Endothelial cell of umbilical vein (primary cell): ENCODE results near the gene USB1. TPM values are rescaled to one million over a fixed set of nuclear protein-coding genes. Genes with fewer than 3 reads are reported as not detected.

Experiments
- BruUV-seq: library from RNA; stranded (reverse); fragments of 400-500 nt; replicated peaks from 2 replicates; lab custom pipeline; 2021; lab: Mats Ljungman, UMichigan
- CTCF ChIA-PET: fragments of 300-600, 350-600 bp; sonication (Branson Sonifier 250); formaldehyde crosslinking; loops from one replicate; lab custom pipeline; 2021; ENCODE audit warnings: antibody characterized with exemption, inconsistent platforms; lab: Charles Lee
- POLR2A ChIA-PET: fragments of 300-600, 350-600 bp; sonication (Branson Sonifier 250); formaldehyde crosslinking; loops from one replicate; lab custom pipeline; 2021; ENCODE audit warnings: antibody characterized with exemption, inconsistent platforms; lab: Charles Lee
- DNase-seq: peaks from one replicate; pipeline ENCODE4 v3.0.0-alpha.2; 2011; ENCODE audit warnings: low read depth, low spot score
- FAIRE-seq: peaks from 2 replicates; lab custom pipeline; 2011; peaks lifted over from hg19 to GRCh38; lab: Jason Lieb, UNC
- H2AFZ ChIP-seq: 2 replicates; pipeline ENCODE4 v1.6.0; 2012; ENCODE audit warnings: low read depth, low read length, control low read depth, inconsistent platforms
- H3K27ac ChIP-seq: 2 replicates; pipeline ENCODE4 v1.5.1; 2011; ENCODE audit warnings: low read depth, mild to moderate bottlenecking, control low read depth, low read length, moderate library complexity; ENCODE audit not compliant: insufficient read depth
- H3K27me3 ChIP-seq, 2 experiments: 2 replicates each; pipeline versions ENCODE4 v1.6.0 to v1.6.1; 2011; ENCODE audit warnings: low read length in 2 of 2, mixed read lengths in 1 of 2; ENCODE audit not compliant: control insufficient read depth in 2 of 2, insufficient read depth in 2 of 2
- H3K36me3 ChIP-seq, 2 experiments: 2 replicates in 1 of 2; 3 replicates in 1 of 2; pipeline ENCODE4 v1.5.1; 2011; ENCODE audit warnings: low read length in 2 of 2, mild to moderate bottlenecking in 1 of 2, moderate library complexity in 1 of 2; ENCODE audit not compliant: control insufficient read depth in 2 of 2, insufficient read depth in 2 of 2; ENCODE audit errors: extremely low read depth in 1 of 2
- H3K4me1 ChIP-seq: 3 replicates; pipeline ENCODE4 v1.5.1; 2011; ENCODE audit warnings: mild to moderate bottlenecking, low read length; ENCODE audit not compliant: control insufficient read depth, insufficient read depth; ENCODE audit errors: extremely low read depth
- H3K4me2 ChIP-seq: 2 replicates; pipeline ENCODE4 v1.6.1; 2011; ENCODE audit warnings: low read length, control low read depth, mixed read lengths; ENCODE audit not compliant: insufficient read depth
- H3K4me3 ChIP-seq, 3 experiments: fragments of 200-600 bp in 1 of 3; sonication (generic), shearing (Covaris generic) in 1 of 3; replicated peaks in 1 of 3; 2 replicates each; pipeline ENCODE4 v1.5.1; 2011 to 2016; ENCODE audit warnings: control low read depth in 3 of 3, low read length in 3 of 3, mild to moderate bottlenecking in 2 of 3, inconsistent platforms in 1 of 3, low read depth in 1 of 3, moderate library complexity in 1 of 3; ENCODE audit not compliant: insufficient read depth in 1 of 3
- H3K79me2 ChIP-seq: 2 replicates; pipeline ENCODE4 v1.6.0; 2012; ENCODE audit warnings: low read length, inconsistent platforms; ENCODE audit not compliant: control insufficient read depth, insufficient read depth
- H3K9ac ChIP-seq: replicated peaks from 2 replicates; pipeline ENCODE3; 2011; ENCODE audit warnings: low read length, control low read depth; ENCODE audit not compliant: insufficient read depth; ENCODE audit errors: extremely low read depth
- H3K9me1 ChIP-seq: replicated peaks from 3 replicates; pipeline ENCODE4 v1.6.0; 2011; ENCODE audit warnings: mild to moderate bottlenecking, low read length; ENCODE audit not compliant: control insufficient read depth, insufficient read depth; ENCODE audit errors: extremely low read depth
- H3K9me3 ChIP-seq: replicated peaks from 2 replicates; pipeline ENCODE4 v1.5.1; 2012; ENCODE audit warnings: low read length, inconsistent platforms; ENCODE audit not compliant: control insufficient read depth, insufficient read depth
- H4K20me1 ChIP-seq: replicated peaks from 2 replicates; pipeline ENCODE3; 2011; ENCODE audit warnings: mild to moderate bottlenecking, low read length; ENCODE audit not compliant: control insufficient read depth, insufficient read depth; ENCODE audit errors: extremely low read depth
- EZH2 ChIP-seq: IDR thresholded peaks from 2 replicates; pipeline ENCODE4 v1.6.1; 2012; ENCODE audit warnings: borderline replicate concordance, low read depth, mild to moderate bottlenecking, moderate library complexity, low read length, inconsistent platforms; ENCODE audit not compliant: severe bottlenecking
- FOS ChIP-seq: IDR thresholded peaks from 2 replicates; pipeline ENCODE4 v1.6.1; 2011; ENCODE audit warnings: mild to moderate bottlenecking, low read length, moderate library complexity, borderline replicate concordance; ENCODE audit not compliant: insufficient read depth
- GATA2 ChIP-seq: IDR thresholded peaks from 2 replicates; pipeline ENCODE4 v1.7.0; 2011; ENCODE audit warnings: low read depth, mild to moderate bottlenecking, moderate library complexity, mixed read lengths, low read length; ENCODE audit not compliant: insufficient read length, insufficient read depth
- JUN ChIP-seq: IDR thresholded peaks from 2 replicates; pipeline ENCODE4 v1.6.1; 2011; ENCODE audit warnings: borderline replicate concordance, low read depth; ENCODE audit not compliant: insufficient read length, insufficient read depth
- MYC ChIP-seq: IDR thresholded peaks from one replicate; pipeline ENCODE4 v1.6.1; 2011; ENCODE audit warnings: mild to moderate bottlenecking, low read depth, low read length
- POLR2A ChIP-seq: IDR thresholded peaks from 2 replicates; pipeline ENCODE4 v1.6.1; 2012; ENCODE audit warnings: low read depth, mild to moderate bottlenecking, control low read depth, low read length
- POLR2AphosphoS5 ChIP-seq: IDR thresholded peaks from 2 replicates; pipeline ENCODE4 v1.6.1; 2012; ENCODE audit warnings: low read depth, mild to moderate bottlenecking, control low read depth, low read length, moderate library complexity; ENCODE audit not compliant: insufficient read depth
- dilution Hi-C: fragments of 300-500 bp; cut with MboI; formaldehyde crosslinking; loops from one replicate; pipeline ENCODE4 v1.15.0; 2019; ENCODE audit warnings: low sequenced_read_pairs; ENCODE audit not compliant: extremely low pct_ligation_motif_present
- intact Hi-C: fragments of 100-400 bp; cut with micrococcal nuclease; formaldehyde crosslinking; loops from one replicate; pipeline ENCODE4 v1.10.0; 2022
- polyA plus RNA-seq, 4 experiments: library from polyadenylated mRNA; depleted of rRNA in 3 of 4; stranded (reverse) in 3 of 4; unstranded in 1 of 4; fragments of >200 nt; gene quantifications; 2 replicates each; pipeline versions ENCODE4 v1.2.1 to v1.2.3, GENCODE V29; 2011 to 2012; ENCODE audit warnings: missing spikeins in 1 of 4
- total RNA-seq: library from RNA; stranded (reverse); gene quantifications from 2 replicates; pipeline ENCODE4 v1.2.3, GENCODE V29; 2021
- TF ChIP-seq, protein P1 (sequence below), 2 donors: IDR thresholded peaks; 1 replicate in 1 of 2; 2 replicates in 1 of 2; pipeline ENCODE4 v1.5.1; 2011; ENCODE audit warnings: low read length in 2 of 2, mild to moderate bottlenecking in 2 of 2, moderate library complexity in 2 of 2, control low read depth in 1 of 2, inconsistent platforms in 1 of 2, low read depth in 1 of 2; ENCODE audit not compliant: insufficient read depth in 1 of 2; ENCODE audit errors: extremely low read depth in 1 of 2
- TF ChIP-seq, protein P2 (sequence below): IDR thresholded peaks from 2 replicates; pipeline ENCODE4 v1.6.1; 2011; ENCODE audit not compliant: insufficient read depth, insufficient read length

USB1 gene
- total and polyA plus RNA-seq, 2 donors (not counting 3 experiments of a cell fraction or from before 2014, with no cell fraction given): 64.6 to 83.8 TPM

DNA sequence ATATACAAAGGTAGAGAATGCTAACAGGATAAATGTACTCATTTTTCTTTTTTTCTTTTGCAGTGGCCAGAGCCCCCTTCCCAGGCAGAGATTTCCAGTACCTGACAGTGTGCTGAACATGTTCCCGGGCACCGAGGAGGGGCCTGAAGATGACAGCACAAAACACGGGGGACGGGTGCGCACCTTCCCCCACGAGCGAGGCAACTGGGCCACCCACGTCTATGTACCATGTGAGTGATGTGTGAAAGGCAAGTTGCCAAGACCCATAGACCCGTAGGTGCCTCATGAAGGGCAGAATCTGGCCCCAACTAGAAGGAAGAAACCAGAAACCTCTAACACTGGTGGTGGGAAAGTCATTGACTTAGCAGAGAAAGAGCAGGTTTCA is 1.2 kb downstream of the USB1 start:
- no peak for FAIRE-seq
- POLR2A ChIA-PET: no interaction called here
- H3K4me1 ChIP-seq: peaks cover 17% of the 10 kb centered on the region
- H2AFZ ChIP-seq: no peak overlapping the region
- peaks cover 0 to 2% of the 10 kb centered on the region in 2 experiments for H3K36me3 ChIP-seq
- DNase-seq: no peak
- no peaks in the 10 kb centered on the region for H3K27me3 ChIP-seq
- H3K4me2 ChIP-seq: no peak overlapping the region
- intact Hi-C loops (loop anchor here (5.0 kb wide), 1 partner anchor 355 kb away; no protein-coding TSS in a partner anchor), dilution Hi-C loops (no loop called here)
- CTCF ChIA-PET: interaction anchor here (2.4 to 3.5 kb wide), 3 partner anchors 96 to 119 kb away, joined by 9 to 36 read pairs (median 27); no protein-coding TSS in a partner anchor
- no peak overlapping the region for H3K27ac ChIP-seq
- no peaks in the 10 kb centered on the region for H4K20me1 ChIP-seq
- H3K9me1 ChIP-seq: no peaks in the 10 kb centered on the region
- BruUV-seq: no TSS peak
- H3K79me2 ChIP-seq: peaks cover 4% of the 10 kb centered on the region
- no peak overlapping the region for H3K9ac ChIP-seq
- TF ChIP-seq FOS: no peak
- no peak for TF ChIP-seq GATA2
- no peak for TF ChIP-seq JUN
- TF ChIP-seq, protein P1, sequence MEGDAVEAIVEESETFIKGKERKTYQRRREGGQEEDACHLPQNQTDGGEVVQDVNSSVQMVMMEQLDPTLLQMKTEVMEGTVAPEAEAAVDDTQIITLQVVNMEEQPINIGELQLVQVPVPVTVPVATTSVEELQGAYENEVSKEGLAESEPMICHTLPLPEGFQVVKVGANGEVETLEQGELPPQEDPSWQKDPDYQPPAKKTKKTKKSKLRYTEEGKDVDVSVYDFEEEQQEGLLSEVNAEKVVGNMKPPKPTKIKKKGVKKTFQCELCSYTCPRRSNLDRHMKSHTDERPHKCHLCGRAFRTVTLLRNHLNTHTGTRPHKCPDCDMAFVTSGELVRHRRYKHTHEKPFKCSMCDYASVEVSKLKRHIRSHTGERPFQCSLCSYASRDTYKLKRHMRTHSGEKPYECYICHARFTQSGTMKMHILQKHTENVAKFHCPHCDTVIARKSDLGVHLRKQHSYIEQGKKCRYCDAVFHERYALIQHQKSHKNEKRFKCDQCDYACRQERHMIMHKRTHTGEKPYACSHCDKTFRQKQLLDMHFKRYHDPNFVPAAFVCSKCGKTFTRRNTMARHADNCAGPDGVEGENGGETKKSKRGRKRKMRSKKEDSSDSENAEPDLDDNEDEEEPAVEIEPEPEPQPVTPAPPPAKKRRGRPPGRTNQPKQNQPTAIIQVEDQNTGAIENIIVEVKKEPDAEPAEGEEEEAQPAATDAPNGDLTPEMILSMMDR (IDR thresholded peaks at IDR 0.05; ENCODE audit: extremely low read depth in 1 of 2, insufficient read depth in 1 of 2, low read depth in 1 of 2, low read length in 2 of 2): no peak
- TF ChIP-seq, protein P2, sequence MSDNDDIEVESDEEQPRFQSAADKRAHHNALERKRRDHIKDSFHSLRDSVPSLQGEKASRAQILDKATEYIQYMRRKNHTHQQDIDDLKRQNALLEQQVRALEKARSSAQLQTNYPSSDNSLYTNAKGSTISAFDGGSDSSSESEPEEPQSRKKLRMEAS: no peak
- no peak for TF ChIP-seq EZH2
- no peak for TF ChIP-seq POLR2A
- TF ChIP-seq POLR2AphosphoS5: no peak
- TF ChIP-seq MYC: no peak
- no peaks in the 10 kb centered on the region for H3K9me3 ChIP-seq
- no peak overlapping the region for H3K4me3 ChIP-seq
